ENCODE measurements around the gene SARDH.
A peak's percentile ranks its signal among the peaks of the same experiment; 100 is the strongest.
"Not testable (repeated sequence)": the region's sequence is repeated elsewhere in the genome, so short reads cannot be mapped to it uniquely, and the experiment has no call there.

The SARDH gene

GRCh38 chr9:133759946-133760345 lies 21.8 kb upstream of the SARDH start:
- no peak for DNase-seq (ENCODE audit: low read depth, low spot score)

- DNase-seq (ENCODE audit: low read depth, low spot score) = peak; percentile 20
These were observed 21.2 kb upstream of the SARDH start for GRCh38 chr9:133759146-133759900.

- DNase-seq (ENCODE audit: low read depth, low spot score) = no peak
These were observed 20.1 kb upstream of the SARDH start for GRCh38 chr9:133758228-133758627.

DNA sequence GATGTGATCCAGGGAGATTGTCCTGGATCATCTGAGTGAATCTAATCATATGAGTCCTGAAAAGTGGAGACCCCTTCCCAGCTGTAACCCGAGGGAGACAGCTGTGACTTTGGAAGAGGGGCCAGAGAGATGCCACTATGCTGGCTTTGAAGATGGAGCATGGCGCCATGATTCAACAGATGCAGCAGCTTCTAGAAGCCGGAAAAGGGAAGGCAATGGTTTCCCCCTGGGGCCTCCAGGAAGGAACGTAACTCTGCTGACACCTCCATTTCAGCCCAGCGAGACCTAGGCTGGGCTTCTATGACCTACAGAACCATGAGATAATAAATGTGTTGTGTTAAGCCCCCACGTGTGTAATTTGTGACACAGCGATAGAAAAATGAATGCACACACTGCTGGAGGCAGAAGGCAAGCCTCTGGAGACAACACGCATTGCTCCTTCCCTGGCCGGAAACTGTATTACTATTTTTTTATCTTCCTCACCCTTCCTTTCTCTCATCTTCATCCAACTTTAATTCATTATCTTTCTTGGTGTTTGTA lies 16.6 kb upstream of the SARDH start:
- DNase-seq (ENCODE audit: low read depth, low spot score) = no peak

GRCh38 chr9:133754187-133754586 lies 16.0 kb upstream of the SARDH start:
- DNase-seq (ENCODE audit: low read depth, low spot score) = no peak

- DNase-seq (ENCODE audit: low read depth, low spot score) = no peak
These were observed 14.7 kb upstream of the SARDH start for GRCh38 chr9:133752739-133753446.

DNA sequence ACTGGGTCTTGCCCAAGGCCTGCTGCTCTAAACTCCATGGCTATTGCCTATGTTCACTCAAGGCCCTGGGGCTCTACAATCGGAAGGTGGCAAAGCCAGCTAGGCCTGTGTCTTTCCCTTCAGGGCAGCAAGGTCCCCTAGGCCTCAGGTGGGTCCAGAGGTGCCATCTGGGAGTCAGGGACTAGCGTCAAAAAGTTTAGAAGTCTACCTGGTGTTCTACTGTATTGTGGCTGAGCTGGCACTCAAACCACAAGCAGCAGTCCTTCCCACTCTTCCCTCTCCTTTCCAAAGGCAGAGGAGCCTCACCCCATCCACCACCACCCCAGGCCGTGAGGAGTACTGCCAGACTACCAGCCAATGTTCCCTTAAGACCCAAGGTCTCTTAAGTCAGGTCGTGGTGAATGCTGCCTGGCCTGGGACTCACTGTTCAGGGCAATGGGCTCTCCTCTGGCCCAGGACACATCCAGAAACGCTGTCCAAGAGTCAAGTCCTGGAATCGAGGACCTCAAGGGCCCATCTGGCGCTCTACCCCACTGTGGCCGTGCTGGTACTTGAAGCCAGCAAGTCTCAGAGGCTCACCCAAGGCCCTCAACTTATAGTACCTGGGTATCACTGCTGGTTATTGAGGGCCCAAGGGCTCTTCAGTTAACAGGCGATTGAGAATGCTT lies 13.0 kb upstream of the SARDH start:
- no peak for DNase-seq (ENCODE audit: low read depth, low spot score)

DNA sequence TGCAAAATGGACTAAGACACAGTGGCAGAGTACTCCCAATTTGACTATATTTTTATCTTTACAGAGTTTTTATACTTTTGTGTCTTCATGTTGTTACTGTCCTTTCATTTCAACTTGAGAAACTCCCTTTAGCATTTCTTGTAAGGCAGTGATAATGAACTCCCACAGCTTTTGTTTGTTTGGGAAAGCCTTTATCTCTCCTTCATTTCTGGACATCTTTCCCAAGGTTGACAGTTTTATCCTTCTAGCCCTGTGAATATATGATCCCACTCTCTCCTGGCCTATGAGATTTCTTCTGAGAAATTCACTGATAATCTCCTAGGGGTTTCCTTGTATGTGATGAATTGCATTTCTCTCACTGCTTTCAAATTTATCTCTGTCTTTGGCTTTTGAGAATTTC lies 9.2 kb upstream of the SARDH start:
- DNase-seq (ENCODE audit: low read depth, low spot score) = no peak

DNA sequence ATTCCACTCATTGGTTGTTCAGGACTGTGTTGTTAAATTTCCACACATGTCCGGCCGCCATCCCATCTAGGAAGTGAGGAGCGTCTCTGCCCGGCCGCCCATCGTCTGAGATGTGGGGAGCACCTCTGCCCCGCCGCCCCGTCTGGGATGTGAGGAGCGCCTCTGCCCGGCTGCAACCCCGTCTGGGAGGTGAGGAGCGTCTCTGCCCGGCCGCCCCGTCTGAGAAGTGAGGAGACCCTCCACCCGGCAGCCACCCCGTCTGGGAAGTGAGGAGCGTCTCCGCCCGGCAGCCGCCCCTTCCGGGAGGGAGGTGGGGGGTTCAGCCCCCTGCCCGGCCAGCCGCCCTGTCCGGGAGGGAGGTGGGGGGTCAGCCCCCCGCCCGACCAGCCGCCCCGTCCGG lies 6.4 kb upstream of the SARDH start:
- not testable (repeated sequence) for DNase-seq (ENCODE audit: low read depth, low spot score)

- DNase-seq (ENCODE audit: low read depth, low spot score) = peak; percentile 84
These were observed 4.8 kb upstream of the SARDH start for GRCh38 chr9:133742849-133743444.

DNA sequence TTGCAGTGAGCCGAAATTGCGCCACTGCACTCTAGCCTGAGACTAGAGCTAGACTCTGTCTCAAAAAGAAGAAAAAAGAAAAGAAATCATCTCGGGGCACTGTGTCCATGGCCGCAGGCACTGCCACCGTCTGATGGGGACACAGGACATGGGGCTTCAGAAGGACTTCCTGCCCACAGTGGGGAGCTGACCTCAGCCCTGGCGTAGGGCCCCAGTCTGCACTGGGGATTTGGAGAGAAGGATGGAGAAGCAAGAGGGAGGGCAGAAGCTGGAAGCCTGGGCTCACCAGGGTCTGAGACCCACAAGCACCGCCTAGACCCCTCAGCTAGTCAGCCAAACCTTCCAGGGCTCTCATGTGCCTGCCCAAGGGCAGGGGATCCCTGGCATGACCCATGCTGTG lies 4.1 kb upstream of the SARDH start:
- DNase-seq (ENCODE audit: low read depth, low spot score) = no peak

DNA sequence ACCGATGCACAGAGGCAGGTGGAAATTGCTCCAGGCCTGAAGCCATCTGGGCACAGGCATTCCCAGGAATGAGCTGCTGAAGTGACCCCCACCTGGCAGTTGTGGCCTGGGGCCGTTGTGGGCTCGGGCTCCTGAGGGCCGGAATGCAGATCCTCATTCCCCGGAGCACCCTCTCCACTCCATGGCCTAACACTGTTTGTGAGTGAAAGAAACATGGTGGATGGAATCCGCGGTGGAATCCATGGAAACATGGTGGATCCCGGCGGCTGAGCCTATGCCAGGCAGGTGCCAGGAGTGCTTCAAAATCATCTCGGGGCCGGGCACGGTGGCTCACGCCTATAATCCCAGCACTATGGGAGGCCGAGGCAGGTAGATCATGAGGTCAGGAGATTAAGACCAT lies 3.6 kb upstream of the SARDH start:
- no peak for DNase-seq (ENCODE audit: low read depth, low spot score)

- no peak for DNase-seq (ENCODE audit: low read depth, low spot score)
These were observed 2.8 kb upstream of the SARDH start for GRCh38 chr9:133740911-133741310.

GRCh38 chr9:133739408-133740280 lies 1.5 kb upstream of the SARDH start:
- no peak for DNase-seq (ENCODE audit: low read depth, low spot score)

- no peak for DNase-seq (ENCODE audit: low read depth, low spot score)
These were observed 581 bp upstream of the SARDH start for GRCh38 chr9:133738640-133739225.

- no peak for DNase-seq (ENCODE audit: low read depth, low spot score)
These were observed 930 bp downstream of the SARDH start for GRCh38 chr9:133737071-133737773.

DNA sequence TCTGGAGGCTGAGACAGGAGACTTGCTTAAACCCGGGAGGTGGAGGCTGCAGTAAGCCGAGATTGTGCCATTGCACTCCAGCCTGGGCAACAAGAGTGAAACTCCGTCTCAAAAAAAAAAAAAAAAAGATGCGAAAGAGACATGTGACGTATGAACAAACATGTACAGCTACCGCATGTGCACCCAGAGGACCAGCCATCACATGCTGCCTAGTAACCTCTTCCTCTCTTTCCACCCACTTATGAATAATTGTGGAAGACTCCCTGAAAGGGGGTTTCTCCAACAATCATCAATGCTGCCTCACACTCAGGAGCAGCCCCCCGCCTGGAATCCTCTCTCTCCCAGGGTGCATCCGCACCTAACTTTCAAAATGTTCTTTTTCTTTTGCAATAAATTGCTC lies 2.2 kb downstream of the SARDH start:
- no peak for DNase-seq (ENCODE audit: low read depth, low spot score)

- no peak for DNase-seq (ENCODE audit: low read depth, low spot score)
These were observed 2.8 kb downstream of the SARDH start for GRCh38 chr9:133735415-133735775.

GRCh38 chr9:133734590-133735414 lies 3.4 kb downstream of the SARDH start:
- DNase-seq (ENCODE audit: low read depth, low spot score) = no peak
